IMR-90 (cell line): ENCODE results near the gene DUSP12. TPM values are rescaled to one million over a fixed set of nuclear protein-coding genes. Genes with fewer than 3 reads are reported as not detected.
A peak's percentile ranks its signal among the peaks of the same experiment; 100 is the strongest.

Experiments used
- ATAC-seq: fragments of 200-7000 bp; cut with Tn5 transposase; 2 replicates; pipeline ENCODE4 v1.9.1; 2020; ENCODE audit warnings: low read depth, mild to moderate bottlenecking, moderate library complexity
- BruUV-seq: library from RNA; stranded (reverse); fragments of 400-500 nt; replicated peaks from 2 replicates; lab custom pipeline; 2021; lab: Mats Ljungman, UMichigan
- CTCF ChIA-PET: fragments of 300-600 bp; formaldehyde crosslinking; extraction: SDS; loops from one replicate; lab custom pipeline; 2021; ENCODE audit warnings: antibody characterized with exemption; lab: Yijun Ruan, JAX
- POLR2A ChIA-PET: fragments of 300-600 bp; sonication (Branson Sonifier 250); formaldehyde crosslinking; loops from one replicate; lab custom pipeline; 2022; ENCODE audit warnings: antibody characterized with exemption; ENCODE audit not compliant: unreplicated experiment; lab: Charles Lee
- DNase-seq: peaks from one replicate; pipeline ENCODE4 v3.0.0; 2013
- H2AFZ ChIP-seq: replicated peaks from 2 replicates; pipeline ENCODE3; 2013; ENCODE audit warnings: low read length, mild to moderate bottlenecking; ENCODE audit not compliant: poor library complexity
- H2AK5ac ChIP-seq: 2 replicates; pipeline ENCODE4 v1.6.1; 2013; ENCODE audit warnings: low read depth, low read length, inconsistent platforms
- H2AK9ac ChIP-seq: replicated peaks from 2 replicates; pipeline ENCODE3; 2013; ENCODE audit warnings: mild to moderate bottlenecking, low read depth, low read length, moderate library complexity; ENCODE audit not compliant: poor library complexity
- H2BK120ac ChIP-seq: 2 replicates; pipeline ENCODE4 v1.6.1; 2013; ENCODE audit warnings: low read depth, low read length, inconsistent platforms
- H2BK15ac ChIP-seq: 3 replicates; pipeline ENCODE4 v1.6.1; 2013; ENCODE audit warnings: low read depth, low read length, inconsistent platforms
- H2BK20ac ChIP-seq: 2 replicates; pipeline ENCODE4 v1.6.1; 2013; ENCODE audit warnings: low read depth, mild to moderate bottlenecking, inconsistent platforms, low read length, moderate library complexity
- H2BK5ac ChIP-seq: 2 replicates; pipeline ENCODE4 v1.6.1; 2013; ENCODE audit warnings: mild to moderate bottlenecking, low read depth, low read length, inconsistent platforms; ENCODE audit not compliant: poor library complexity, severe bottlenecking
- H3K14ac ChIP-seq: replicated peaks from 2 replicates; pipeline ENCODE4 v1.6.1; 2013; ENCODE audit warnings: low read depth, low read length, inconsistent platforms
- H3K18ac ChIP-seq: 2 replicates; pipeline ENCODE4 v1.6.1; 2013; ENCODE audit warnings: low read depth, low read length, control low read depth
- H3K23ac ChIP-seq: 2 replicates; pipeline ENCODE4 v1.6.1; 2013; ENCODE audit warnings: low read depth, low read length, inconsistent platforms
- H3K27ac ChIP-seq: 2 replicates; pipeline ENCODE4 v1.5.1; 2013; ENCODE audit warnings: mild to moderate bottlenecking, control low read depth, low read length; ENCODE audit not compliant: insufficient read depth
- H3K27me3 ChIP-seq: 2 replicates; pipeline ENCODE4 v1.6.1; 2013; ENCODE audit warnings: low read length; ENCODE audit not compliant: control insufficient read depth, insufficient read depth
- H3K36me3 ChIP-seq: 2 replicates; pipeline ENCODE4 v1.6.1; 2013; ENCODE audit warnings: low read length, mixed read lengths; ENCODE audit not compliant: control insufficient read depth, insufficient read depth
- H3K4ac ChIP-seq: 2 replicates; pipeline ENCODE4 v1.6.1; 2013; ENCODE audit warnings: low read depth, low read length, inconsistent platforms
- H3K4me1 ChIP-seq: 2 replicates; pipeline ENCODE4 v1.6.1; 2013; ENCODE audit warnings: low read length, mixed read lengths; ENCODE audit not compliant: control insufficient read depth, insufficient read depth
- H3K4me2 ChIP-seq: 2 replicates; pipeline ENCODE4 v1.6.1; 2013; ENCODE audit warnings: low read depth, mild to moderate bottlenecking, control low read depth, low read length, moderate library complexity
- H3K4me3 ChIP-seq: 2 replicates; pipeline ENCODE4 v1.5.1; 2013; ENCODE audit warnings: low read depth, mild to moderate bottlenecking, control low read depth, low read length, moderate library complexity; ENCODE audit not compliant: insufficient read depth
- H3K56ac ChIP-seq: 2 replicates; pipeline ENCODE4 v1.6.1; 2013; ENCODE audit warnings: low read length, inconsistent platforms; ENCODE audit not compliant: insufficient read depth; ENCODE audit errors: extremely low read depth
- H3K79me1 ChIP-seq, 2 experiments: 2 replicates each; pipeline ENCODE4 v1.6.1; 2013; ENCODE audit warnings: low read length in 2 of 2, inconsistent platforms in 1 of 2, low read depth in 1 of 2
- H3K9ac ChIP-seq: 2 replicates; pipeline ENCODE4 v1.6.1; 2013; ENCODE audit warnings: low read depth, low read length, control low read depth
- H3K9me1 ChIP-seq: 2 replicates; pipeline ENCODE4 v1.6.1; 2013; ENCODE audit warnings: low read length, inconsistent platforms; ENCODE audit not compliant: insufficient read depth
- H3K9me3 ChIP-seq: 2 replicates; pipeline ENCODE4 v1.6.1; 2013; ENCODE audit warnings: low read length; ENCODE audit not compliant: control insufficient read depth, insufficient read depth
- H4K20me1 ChIP-seq: 2 replicates; pipeline ENCODE4 v1.6.1; 2013; ENCODE audit warnings: low read length, inconsistent platforms; ENCODE audit not compliant: insufficient read depth
- H4K5ac ChIP-seq: 2 replicates; pipeline ENCODE4 v1.6.1; 2013; ENCODE audit warnings: mild to moderate bottlenecking, low read depth, low read length, control low read depth
- H4K8ac ChIP-seq, 2 experiments: 2 replicates each; pipeline ENCODE4 v1.6.1; 2013; ENCODE audit warnings: low read depth in 2 of 2, low read length in 2 of 2, control low read depth in 1 of 2, inconsistent platforms in 1 of 2
- H4K91ac ChIP-seq: 2 replicates; pipeline ENCODE4 v1.6.1; 2013; ENCODE audit warnings: low read depth, low read length, inconsistent platforms; ENCODE audit not compliant: insufficient read depth
- MAZ ChIP-seq: IDR thresholded peaks from 2 replicates; pipeline ENCODE4 v1.6.1; 2012; ENCODE audit warnings: low read depth, mild to moderate bottlenecking, low read length, improper control_type of control experiment, moderate library complexity, borderline replicate concordance
- MXI1 ChIP-seq: IDR thresholded peaks from 2 replicates; pipeline ENCODE4 v1.6.1; 2012; ENCODE audit warnings: low read depth, mild to moderate bottlenecking, low read length, moderate library complexity, borderline replicate concordance
- WGBS, 2 experiments: methylation state at CpG; one replicate each; pipeline versions ENCODE4 v1.1.5 to v1.1.7; 2013; ENCODE audit warnings: missing lambda C conversion rate in 2 of 2; ENCODE audit not compliant: insufficient read length in 1 of 2; ENCODE audit errors: extremely low coverage in 2 of 2; 5-methylcytosine and 5-hydroxymethylcytosine counted together
- dilution Hi-C: fragments of 300-500 bp; cut with HindIII; formaldehyde crosslinking; loops from one replicate; pipeline ENCODE4 v1.14.3; 2018; ENCODE audit warnings: low sequenced_read_pairs; ENCODE audit not compliant: unreplicated experiment
- in situ Hi-C: fragments of 300-500 bp; cut with MboI; formaldehyde crosslinking; loops from 3 replicates; pipeline ENCODE4 v1.14.3; 2019; ENCODE audit warnings: low sequenced_read_pairs, inconsistent platforms, mixed read lengths
- intact Hi-C: fragments of 100-400 bp; cut with micrococcal nuclease; formaldehyde crosslinking; loops from 2 replicates; pipeline ENCODE4 v1.10.0; 2022
- polyA plus RNA-seq, 3 experiments: library from polyadenylated mRNA; depleted of rRNA; stranded (reverse); fragments of >200 nt; gene quantifications; 2 replicates each; pipeline ENCODE4 v1.2.3, GENCODE V29; 2012; ENCODE audit warnings: low replicate concordance in 1 of 3
- total RNA-seq: library from RNA; depleted of rRNA; stranded (reverse); fragments of >200 nt; gene quantifications from 2 replicates; pipeline ENCODE4 v1.2.3, GENCODE V29; 2012

Gene DUSP12
- total and polyA plus RNA-seq, 2 of the 4 experiments (the other 2 are of a cell fraction) = 31.5 to 35.6 TPM

- DNase-seq (no peak), ATAC-seq (no peak)
- Histone ChIP-seq H4K5ac (no peak overlapping the region), H3K4me3 (no peak overlapping the region), H3K27me3 (no peaks in the 10 kb centered on the region), H3K4me2 (no peak overlapping the region), H2AK9ac (no peak overlapping the region), H2BK5ac (peak overlapping the region; percentile 1), H3K79me1 (peaks cover 3 to 13% of the 10 kb centered on the region in 2 experiments; a peak in 1 of 4 replicates), H2BK120ac (peak overlapping the region; percentile 71), H4K8ac (peak overlapping the region in 1 of 2 experiments; percentile 2; a peak in 1 of 4 replicates), H3K14ac (peak overlapping the region; percentile 1; the same call in 1 of the 2 replicates), H2AK5ac (peak overlapping the region; percentile 32; the same call in 1 of the 2 replicates), H3K27ac (no peak overlapping the region; the same call in 1 of the 2 replicates), H3K23ac (no peak overlapping the region), H2BK20ac (peak overlapping the region; percentile 77), H4K91ac (peak overlapping the region; percentile 20; the same call in 1 of the 2 replicates), H3K36me3 (no peaks in the 10 kb centered on the region), H3K4ac (peak overlapping the region; percentile 74), H3K56ac (no peak overlapping the region), H3K9me1 (peaks cover 22% of the 10 kb centered on the region), H3K9me3 (no peaks in the 10 kb centered on the region), H3K4me1 (peaks cover 2% of the 10 kb centered on the region), H3K18ac (no peak overlapping the region), H3K9ac (no peak overlapping the region), H2AFZ (no peak overlapping the region), H4K20me1 (no peaks in the 10 kb centered on the region), H2BK15ac (peak overlapping the region; percentile 12; the same call in 1 of the 3 replicates)
- no CpG with 5 or more reads among the region's 1 CpG for WGBS, 2 experiments
- in situ Hi-C loops = no loop called here
- POLR2A ChIA-PET = no interaction called here
- CTCF ChIA-PET = no interaction called here
- no peak for TF ChIP-seq MXI1
- no peak for TF ChIP-seq MAZ
- dilution Hi-C loops = no loop called here
- intact Hi-C loops = no loop called here
- BruUV-seq = no TSS peak
Measured at GRCh38 chr1:161722406-161722805, 27.2 kb upstream of the DUSP12 start.
